ENCODE data around the gene CD3E.

CD3E gene

GRCh38 chr11:118320515-118320914, 16.0 kb downstream of the CD3E start:
- in situ Hi-C loops (cut with HindIII; ENCODE audit: low sequenced_read_pairs) = no loop called here

GRCh38 chr11:118321386-118322082, 17.0 kb downstream of the CD3E start:
- in situ Hi-C loops (cut with HindIII; ENCODE audit: low sequenced_read_pairs) = no loop called here

GRCh38 chr11:118322721-118323120, 18.2 kb downstream of the CD3E start:
- in situ Hi-C loops (cut with HindIII; ENCODE audit: low sequenced_read_pairs) = no loop called here

GRCh38 chr11:118325283-118325682, 20.8 kb downstream of the CD3E start:
- in situ Hi-C loops (cut with HindIII; ENCODE audit: low sequenced_read_pairs) = no loop called here

GRCh38 chr11:118328745-118329144, 24.2 kb downstream of the CD3E start:
- in situ Hi-C loops (cut with HindIII; ENCODE audit: low sequenced_read_pairs) = no loop called here

GRCh38 chr11:118334745-118335144, 30.2 kb downstream of the CD3E start:
- in situ Hi-C loops (cut with HindIII; ENCODE audit: low sequenced_read_pairs) = no loop called here

- in situ Hi-C loops (cut with HindIII; ENCODE audit: low sequenced_read_pairs) = no loop called here
Observed at GRCh38 chr11:118338637-118339061, 34.1 kb downstream of the CD3E start.

- in situ Hi-C loops (cut with HindIII; ENCODE audit: low sequenced_read_pairs) = no loop called here
Observed at GRCh38 chr11:118339281-118339961, 34.9 kb downstream of the CD3E start.

- in situ Hi-C loops (cut with HindIII; ENCODE audit: low sequenced_read_pairs) = no loop called here
Observed at GRCh38 chr11:118340449-118340848, 35.9 kb downstream of the CD3E start.

GRCh38 chr11:118341261-118341660, 36.7 kb downstream of the CD3E start:
- in situ Hi-C loops (cut with HindIII; ENCODE audit: low sequenced_read_pairs) = no loop called here

GRCh38 chr11:118341815-118342489, 37.4 kb downstream of the CD3E start:
- in situ Hi-C loops (cut with HindIII; ENCODE audit: low sequenced_read_pairs) = no loop called here

- in situ Hi-C loops (cut with HindIII; ENCODE audit: low sequenced_read_pairs) = no loop called here
Observed at GRCh38 chr11:118342503-118343161, 38.1 kb downstream of the CD3E start, which contains the start of gene CD3D. TSS of gene CD3D (minus strand) at chr11:118342705. CDS start at chr11:118342607, 98 bp downstream.

- in situ Hi-C loops (cut with HindIII; ENCODE audit: low sequenced_read_pairs) = no loop called here
Observed at GRCh38 chr11:118343248-118343647, 38.7 kb downstream of the CD3E start.

- in situ Hi-C loops (cut with HindIII; ENCODE audit: low sequenced_read_pairs) = no loop called here
Observed at GRCh38 chr11:118343981-118344515, 39.5 kb downstream of the CD3E start, which contains the start of gene CD3G. TSS of gene CD3G (plus strand) at chr11:118344344. CDS start at chr11:118344424, 80 bp downstream.

- in situ Hi-C loops (cut with HindIII; ENCODE audit: low sequenced_read_pairs) = no loop called here
Observed at GRCh38 chr11:118349475-118349874, 44.9 kb downstream of the CD3E start.

GRCh38 chr11:118353084-118353710, 48.7 kb downstream of the CD3E start:
- in situ Hi-C loops (cut with HindIII; ENCODE audit: low sequenced_read_pairs) = no loop called here

GRCh38 chr11:118358071-118358470, 53.5 kb downstream of the CD3E start:
- in situ Hi-C loops (cut with HindIII; ENCODE audit: low sequenced_read_pairs) = no loop called here

- in situ Hi-C loops (cut with HindIII; ENCODE audit: low sequenced_read_pairs) = no loop called here
Observed at GRCh38 chr11:118359295-118359958, 54.9 kb downstream of the CD3E start, which contains the start of gene UBE4A. TSS of gene UBE4A (plus strand) at chr11:118359600. CDS start at chr11:118365081, 5,481 bp downstream.

GRCh38 chr11:118364956-118365615, 60.6 kb downstream of the CD3E start:
- in situ Hi-C loops (cut with HindIII; ENCODE audit: low sequenced_read_pairs) = loop anchor here (5.0 kb wide), 1 partner anchor 88 kb away; no protein-coding TSS in a partner anchor

All from endothelial cell of hepatic sinusoid (primary cell).